Fibroblast of lung (primary cell): ENCODE results near the gene CLIC5.

Source experiments
- CTCF ChIP-seq, 2 donors: IDR thresholded peaks in 1 of 2; conservative IDR thresholded peaks in 1 of 2; 1 replicate in 1 of 2; 2 replicates in 1 of 2; pipeline ENCODE4 v1.5.1; 2011 to 2012; ENCODE audit warnings: low read length in 2 of 2, control low read depth in 1 of 2, inconsistent platforms in 1 of 2, low read depth in 1 of 2, mild to moderate bottlenecking in 1 of 2
- EZH2 ChIP-seq: IDR thresholded peaks from 2 replicates; pipeline ENCODE4 v1.5.1; 2012; ENCODE audit warnings: low read length, control low read depth, mild to moderate bottlenecking; ENCODE audit errors: missing control alignments

GRCh38 chr6:45872827-45873365 is 142.8 kb downstream of the CLIC5 start:
- TF ChIP-seq CTCF (conservative IDR thresholded peaks at IDR 0.05 in 1 of 2, IDR thresholded peaks at IDR 0.05 in 1 of 2; ENCODE audit: low read depth in 1 of 2, low read length in 2 of 2) (no peak), EZH2 (no peak)
